Measurements from ENCODE around the gene TBX5.
A peak's percentile ranks its signal among the peaks of the same experiment; 100 is the strongest.
"Not testable (repeated sequence)": the region's sequence is repeated elsewhere in the genome, so short reads cannot be mapped to it uniquely, and the experiment has no call there.

The TBX5 gene

DNA sequence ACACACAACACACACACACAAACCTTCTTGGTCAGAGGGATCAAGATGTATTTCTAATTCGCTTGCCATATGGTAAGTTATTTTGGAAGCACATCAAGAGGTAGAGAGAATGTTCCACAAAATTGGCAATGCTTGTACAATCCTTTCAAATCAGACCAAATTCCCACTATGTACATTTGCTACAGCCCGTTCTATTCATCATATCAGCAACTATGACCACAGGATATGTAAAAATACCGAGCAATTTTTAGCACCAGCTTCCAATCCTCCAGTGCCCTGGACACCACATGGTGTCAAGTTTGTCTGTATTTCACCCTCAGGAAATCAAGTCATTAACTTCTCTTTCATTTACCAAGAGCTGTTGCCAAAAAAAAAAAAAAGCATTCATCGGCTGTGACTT, 21.2 kb downstream of the TBX5 start:
- no peak for DNase-seq (ENCODE audit: low spot score)

DNA sequence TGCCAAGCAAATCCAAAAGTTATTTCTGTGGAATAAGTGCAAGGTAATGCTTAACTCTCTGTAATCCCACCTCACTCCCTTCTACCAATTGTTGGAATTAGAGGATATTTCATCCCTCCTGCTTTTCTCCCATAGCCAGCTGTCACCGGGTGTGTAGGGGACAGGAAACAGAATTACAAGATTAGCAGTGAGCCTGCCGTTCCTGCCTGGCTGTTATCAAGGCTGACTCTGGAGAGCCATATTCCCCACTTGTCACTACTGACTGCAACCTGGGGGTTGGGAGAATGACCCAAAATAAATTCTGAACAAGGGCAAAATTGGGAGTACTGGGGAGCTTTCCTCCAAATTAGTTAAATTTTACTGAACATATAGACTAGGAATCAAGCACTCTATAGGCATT, 24.8 kb downstream of the TBX5 start:
- DNase-seq (ENCODE audit: low spot score) = no peak

DNA sequence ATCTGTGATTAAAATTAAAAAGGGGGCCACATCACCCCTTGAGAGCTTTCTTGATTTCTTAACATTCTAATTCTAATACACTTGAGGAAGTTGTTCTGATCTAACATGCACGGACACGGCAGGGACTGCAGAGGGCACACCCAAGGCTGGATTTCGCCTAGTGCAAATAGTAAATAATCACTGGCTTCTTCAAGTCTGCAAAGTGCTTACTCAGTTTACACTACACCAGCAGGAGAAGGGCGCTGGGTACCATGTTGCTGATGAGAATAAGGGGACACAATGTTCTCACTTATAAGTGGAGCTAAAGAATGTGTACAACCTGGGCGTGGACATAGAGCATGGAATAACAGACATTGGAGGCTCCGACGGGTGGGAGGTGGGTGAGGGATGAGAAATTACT, 34.2 kb downstream of the TBX5 start:
- DNase-seq (ENCODE audit: low spot score) = no peak

DNA sequence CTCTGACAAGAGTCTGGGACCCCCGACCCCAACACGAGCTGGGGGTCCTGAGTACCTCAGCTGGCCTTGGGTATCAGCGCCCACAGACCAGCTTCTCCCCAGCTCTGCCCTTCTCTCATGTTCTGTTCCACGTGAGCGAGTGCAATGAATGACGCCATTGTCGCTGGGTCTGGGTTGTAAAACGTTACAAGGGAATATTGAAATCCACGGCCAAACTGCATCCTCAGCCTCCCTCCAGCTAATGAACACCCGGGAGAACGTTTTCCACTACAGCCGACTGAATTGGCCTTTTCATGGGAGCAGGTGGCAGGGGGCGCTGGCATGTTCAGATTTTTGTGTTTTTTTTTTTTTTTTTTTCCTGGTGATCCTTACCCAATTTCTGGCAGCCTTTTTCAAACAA, 34.7 kb downstream of the TBX5 start:
- DNase-seq (ENCODE audit: low spot score) = no peak

DNA sequence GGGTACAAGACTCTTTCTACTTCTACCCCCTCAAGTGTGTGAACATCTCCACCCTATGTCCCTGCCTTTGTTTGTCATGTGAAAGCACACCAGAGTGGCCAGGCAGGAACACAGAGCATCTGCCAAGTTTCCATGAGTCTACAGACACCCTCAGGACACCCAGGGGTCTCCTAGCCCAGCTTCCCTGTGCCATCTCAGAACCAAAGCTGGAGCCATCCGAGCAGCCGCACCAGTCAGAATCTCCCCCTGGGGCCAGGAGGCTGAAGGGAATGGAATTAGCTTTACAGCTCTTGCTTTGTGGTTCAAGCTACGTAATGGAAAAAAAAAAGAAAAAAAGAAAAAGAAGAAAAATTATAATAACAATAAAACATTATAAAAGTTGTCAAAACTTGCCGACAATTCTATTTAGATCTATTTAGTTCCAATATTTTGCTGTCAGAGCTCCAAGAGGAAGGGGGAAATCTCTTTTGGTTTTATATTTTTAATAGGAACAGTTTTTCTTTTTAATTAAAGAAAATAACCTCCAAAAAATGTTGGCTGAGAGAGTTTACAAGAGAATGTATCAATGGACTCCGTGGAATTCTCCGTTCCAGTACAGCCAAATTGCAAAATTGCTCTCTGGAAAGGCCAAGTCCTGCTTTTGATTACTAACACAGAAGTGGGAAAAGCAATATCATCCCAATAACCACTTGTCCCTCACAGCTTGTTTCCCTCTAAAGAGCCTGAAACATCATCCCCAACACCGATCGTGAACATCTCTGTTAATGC, 37.1 kb downstream of the TBX5 start:
- DNase-seq (ENCODE audit: low spot score) = no peak

DNA sequence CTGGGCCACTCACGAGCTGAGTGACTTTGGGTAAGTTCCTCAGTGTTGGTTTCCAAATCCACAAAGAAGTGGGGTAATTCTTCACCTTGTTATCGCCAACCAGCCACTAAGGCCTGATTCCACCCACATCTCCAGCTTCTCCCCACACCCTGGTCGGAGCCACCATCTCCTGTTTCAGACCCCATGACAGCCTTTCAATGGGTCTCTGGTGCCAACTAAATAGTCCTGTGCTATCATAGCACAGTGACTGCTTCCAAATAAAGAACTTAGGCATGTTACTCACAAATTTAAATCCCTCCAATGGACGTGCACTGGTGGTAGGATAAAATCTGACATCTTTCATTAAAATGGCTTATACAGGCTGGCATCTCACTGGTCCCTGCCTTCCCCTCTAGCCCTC, 44.0 kb downstream of the TBX5 start:
- DNase-seq (ENCODE audit: low spot score) = no peak

DNA sequence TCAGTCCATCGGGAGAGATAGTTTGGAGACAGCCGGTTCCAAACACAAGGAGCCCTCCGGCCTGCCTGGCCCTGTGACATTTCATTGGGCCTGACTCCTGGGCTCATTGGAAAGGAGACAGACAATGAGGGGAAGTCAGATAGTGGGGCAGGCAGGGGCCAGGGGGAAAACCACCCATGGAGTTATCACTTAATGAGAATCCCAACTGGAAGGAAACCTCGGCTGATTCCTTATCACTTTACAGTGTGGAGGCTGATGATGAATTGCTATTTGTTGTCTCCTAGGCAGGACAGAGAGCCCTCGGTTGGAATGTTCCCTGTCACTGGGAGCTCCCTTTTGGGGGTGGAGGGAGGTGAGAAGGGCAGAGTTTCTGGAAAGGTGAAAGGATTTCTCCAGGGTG, 44.4 kb downstream of the TBX5 start:
- no peak for DNase-seq (ENCODE audit: low spot score)

DNA sequence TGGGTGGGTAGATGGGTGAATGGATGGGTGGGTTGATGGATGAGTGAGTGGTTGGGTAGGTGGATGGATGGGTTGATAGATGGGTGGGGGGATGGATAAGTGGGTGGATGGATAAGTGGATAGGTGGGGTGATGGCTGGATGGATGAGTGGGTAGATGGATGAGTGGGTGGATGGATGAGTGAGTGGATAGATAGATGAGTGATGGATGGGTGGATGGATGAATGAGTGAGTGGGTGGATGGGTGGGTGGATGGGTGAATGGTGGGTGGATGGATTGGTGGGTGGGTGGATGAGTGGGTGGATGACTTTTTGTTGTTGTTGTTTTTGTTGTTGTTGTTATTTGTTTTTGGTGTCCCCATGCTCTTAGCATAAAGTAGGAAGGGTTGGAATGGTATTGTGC, 45.5 kb downstream of the TBX5 start:
- no peak for DNase-seq (ENCODE audit: low spot score)

DNA sequence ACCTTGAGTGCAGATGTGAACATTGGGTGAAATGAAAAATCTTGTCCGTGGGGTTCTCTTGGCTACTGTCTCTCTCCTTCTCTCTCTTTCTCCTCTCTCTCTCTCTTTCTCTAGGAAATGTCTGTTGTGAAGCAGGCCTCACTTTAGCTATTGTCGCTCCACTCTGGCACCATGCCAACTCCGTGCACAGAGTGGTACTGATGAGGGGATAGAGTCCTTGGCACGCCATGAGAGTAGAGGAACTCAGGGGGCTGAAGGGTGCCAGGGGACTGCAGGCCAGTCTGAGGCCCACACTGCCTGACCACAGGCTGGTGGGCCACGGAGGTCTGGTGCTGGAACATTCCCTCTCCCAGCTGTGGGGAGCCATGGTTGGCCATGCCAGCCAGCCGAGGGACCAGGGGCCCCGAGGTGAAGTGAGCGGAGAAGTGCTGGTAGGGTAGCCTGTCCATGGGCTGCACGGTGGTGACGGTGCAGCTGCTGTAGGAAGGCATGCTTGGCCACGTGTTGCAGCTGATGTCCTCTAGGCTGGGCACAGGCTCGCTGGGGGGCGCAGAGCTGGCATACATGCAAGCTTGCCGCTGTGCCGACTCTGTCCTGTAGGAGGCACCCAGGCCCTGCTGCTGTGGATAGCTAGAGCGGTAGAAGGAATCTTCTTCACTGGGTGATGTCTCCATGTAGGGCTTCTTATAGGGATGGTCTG, 50.4 kb downstream of the TBX5 start:
- DNase-seq (ENCODE audit: low spot score) = no peak

DNA sequence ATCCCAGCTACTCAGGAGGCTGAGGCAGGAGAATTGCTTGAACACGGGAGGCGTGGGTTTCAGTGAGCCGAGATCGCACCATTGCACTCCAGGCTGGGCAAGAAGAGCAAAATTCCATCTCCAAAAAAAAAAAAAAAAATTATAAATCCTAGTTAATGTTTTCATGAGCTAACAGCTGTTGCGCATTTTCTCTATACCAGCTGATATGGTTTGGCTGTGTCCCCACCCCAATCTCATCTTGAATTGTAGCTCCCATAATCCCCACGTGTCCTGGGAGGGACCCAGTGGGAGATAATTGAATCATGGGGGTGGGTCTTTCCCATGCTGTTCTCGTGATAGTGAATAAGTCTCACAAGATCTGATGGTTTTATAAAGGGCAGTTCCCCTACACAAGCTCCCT, 56.7 kb downstream of the TBX5 start:
- DNase-seq (ENCODE audit: low spot score) = not testable (repeated sequence)

DNA sequence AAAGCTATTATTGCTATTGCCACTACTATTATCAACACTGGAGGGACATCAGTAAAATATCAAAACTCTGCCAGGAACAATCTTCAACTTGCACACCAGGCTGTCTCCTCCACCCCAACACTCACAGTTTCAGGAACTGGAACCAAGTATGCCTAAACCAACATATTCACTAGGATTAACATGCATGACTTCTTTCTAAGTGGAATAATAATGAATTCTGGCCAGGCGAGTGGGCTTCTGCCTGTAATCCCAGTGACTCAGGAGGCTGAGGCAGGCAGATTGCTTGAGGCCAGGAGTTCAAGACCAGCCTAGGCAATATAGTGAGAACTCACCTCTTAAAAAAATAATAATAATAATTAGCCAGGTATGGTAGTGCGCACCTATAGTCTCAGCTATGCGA, 58.1 kb downstream of the TBX5 start:
- no peak for DNase-seq (ENCODE audit: low spot score)

DNA sequence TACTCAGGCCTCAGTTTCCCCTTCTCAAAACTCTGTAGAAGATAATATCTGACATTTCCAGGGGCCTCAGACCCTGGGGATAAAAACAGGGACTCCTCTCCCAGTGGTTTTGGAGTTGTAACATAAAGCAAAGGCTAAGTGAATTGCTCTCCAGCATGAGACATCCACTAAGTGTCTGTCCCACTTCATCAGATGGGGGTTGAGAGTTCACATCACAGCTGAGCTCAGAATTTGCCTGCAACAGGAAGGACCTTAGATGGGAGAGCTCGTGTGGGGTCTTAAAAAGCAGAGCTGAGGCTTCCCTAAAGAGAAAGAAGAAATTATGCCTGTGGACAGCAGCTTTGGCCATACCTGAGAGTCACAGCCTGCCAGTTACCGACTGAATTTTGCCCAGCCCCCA, 61.1 kb downstream of the TBX5 start:
- DNase-seq (ENCODE audit: low spot score) = no peak

DNA sequence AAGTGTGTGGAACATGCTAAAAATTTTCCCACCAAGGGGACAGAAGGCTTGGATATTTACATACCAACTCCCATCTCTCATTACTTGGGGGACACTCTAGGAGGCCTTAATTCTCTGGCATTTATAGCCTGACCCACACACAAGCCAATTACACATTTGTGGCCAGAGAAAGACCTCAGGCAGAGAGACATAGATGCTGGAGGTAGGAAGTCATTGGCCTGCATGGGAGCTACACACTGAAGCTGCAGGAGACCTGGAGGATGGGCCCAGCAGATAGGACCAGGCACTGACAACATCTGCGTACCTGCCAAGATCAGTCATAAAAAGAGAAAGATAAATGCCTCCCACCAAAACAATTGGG, 61.7 kb downstream of the TBX5 start:
- DNase-seq (ENCODE audit: low spot score) = no peak

DNA sequence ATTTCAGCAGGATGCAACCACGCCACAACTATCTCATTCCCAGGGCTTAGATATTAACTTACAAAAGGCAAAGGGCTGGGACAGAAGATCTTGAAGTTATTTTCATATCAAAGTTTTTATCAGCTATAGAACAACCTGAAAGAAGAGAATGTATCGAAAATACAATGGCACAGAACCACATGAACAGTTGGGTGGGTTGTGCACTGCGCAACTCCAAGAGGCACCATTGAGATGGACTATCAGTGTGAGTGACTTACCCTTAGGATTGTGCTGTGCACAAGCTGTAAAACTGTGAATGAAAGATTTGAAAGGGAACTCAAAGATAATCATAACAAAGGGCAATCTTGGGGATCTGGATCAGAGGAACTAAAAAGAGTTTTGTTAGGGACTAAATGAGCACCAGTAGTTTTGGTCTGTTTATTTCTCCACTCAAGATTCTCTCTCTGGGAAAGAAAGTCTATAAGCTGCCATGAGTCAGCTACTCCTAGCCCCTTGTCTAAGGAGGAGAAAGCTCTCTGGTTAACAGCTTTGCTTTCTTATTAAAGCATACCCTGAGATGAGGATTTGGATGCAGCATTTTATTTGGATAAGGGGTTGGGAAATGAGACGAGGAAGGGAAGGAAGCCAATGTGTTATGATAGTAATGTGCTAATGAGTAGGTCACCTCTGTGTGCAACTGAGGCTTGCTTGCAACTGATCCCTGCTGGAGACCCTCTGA, 62.2 kb downstream of the TBX5 start:
- no peak for DNase-seq (ENCODE audit: low spot score)

DNA sequence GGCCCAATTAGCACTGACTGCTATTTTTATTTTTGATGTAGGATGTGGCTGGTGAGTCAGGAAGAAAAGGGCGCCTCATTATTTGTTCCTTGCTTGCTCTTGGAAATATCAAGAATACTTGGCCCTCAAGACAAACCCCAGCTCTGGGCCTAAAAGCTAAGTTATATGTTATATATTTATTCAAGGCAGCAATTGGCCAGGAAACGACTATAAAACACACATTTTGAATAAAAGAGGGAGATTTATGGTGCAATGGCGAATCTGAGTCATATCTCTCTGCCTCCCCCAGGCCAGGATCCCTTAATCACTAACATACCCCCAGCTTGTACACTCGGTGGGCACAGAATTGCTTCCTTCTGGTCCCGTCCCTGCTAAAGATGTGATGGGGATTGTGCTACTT, 63.3 kb downstream of the TBX5 start:
- DNase-seq (ENCODE audit: low spot score) = no peak

DNA sequence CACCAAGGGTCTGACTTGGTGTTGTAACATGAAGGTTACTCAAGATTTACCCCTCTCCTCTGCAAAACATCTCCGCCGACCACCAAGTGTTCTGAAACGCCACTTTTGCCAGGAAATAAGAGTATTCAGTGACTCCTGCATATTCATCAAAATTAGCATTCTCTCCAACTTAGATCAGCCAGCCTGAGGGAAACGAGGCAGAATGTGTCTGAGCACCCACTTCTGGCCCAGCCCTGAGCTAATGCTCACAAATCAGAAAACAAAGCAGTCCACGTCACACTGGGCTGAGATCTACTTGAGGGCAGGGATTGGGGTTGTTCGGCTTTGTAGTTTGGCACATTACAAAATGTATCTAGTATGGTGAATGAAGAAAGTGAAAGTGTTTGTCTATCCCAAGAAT, 64.3 kb downstream of the TBX5 start:
- no peak for DNase-seq (ENCODE audit: low spot score)

DNA sequence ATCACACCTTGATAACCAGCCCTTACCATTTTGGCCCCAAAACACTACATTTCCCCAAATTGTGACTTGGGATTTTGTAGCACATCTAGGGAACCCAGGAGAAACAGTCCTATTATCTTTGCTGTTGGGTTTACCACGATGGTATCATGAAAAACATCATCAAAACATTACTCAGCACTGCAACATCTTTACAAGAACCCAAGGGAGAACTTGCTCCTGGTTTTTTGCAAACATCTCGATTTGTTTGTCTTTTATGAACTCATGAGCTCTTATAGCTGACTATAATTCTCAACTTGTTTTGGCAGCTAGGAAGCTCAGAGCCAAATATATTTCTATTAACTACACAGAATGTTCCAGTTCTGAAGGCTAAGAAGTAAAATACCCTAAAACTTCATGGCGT, 65.7 kb downstream of the TBX5 start:
- no peak for DNase-seq (ENCODE audit: low spot score)

DNA sequence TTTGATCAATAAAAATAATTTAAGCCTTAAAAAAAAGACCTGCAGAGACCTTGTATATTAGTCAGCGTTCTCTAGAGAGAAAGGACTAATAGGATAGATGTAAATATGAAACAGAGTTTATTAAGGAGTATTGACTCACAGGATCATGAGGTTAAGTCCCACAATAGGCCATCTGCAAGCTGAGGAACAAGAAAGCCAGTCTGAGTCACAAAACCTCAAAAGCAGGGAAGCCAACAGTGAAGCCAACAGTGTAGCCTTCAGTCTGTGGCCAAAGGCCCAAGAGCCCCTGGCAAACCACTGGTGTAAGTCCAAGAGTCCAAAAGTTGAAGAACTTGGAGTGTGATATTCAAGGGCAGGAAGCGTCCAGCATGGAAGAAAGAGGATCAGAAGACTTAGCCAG, 66.3 kb downstream of the TBX5 start:
- DNase-seq (ENCODE audit: low spot score) = peak; percentile 10

DNA sequence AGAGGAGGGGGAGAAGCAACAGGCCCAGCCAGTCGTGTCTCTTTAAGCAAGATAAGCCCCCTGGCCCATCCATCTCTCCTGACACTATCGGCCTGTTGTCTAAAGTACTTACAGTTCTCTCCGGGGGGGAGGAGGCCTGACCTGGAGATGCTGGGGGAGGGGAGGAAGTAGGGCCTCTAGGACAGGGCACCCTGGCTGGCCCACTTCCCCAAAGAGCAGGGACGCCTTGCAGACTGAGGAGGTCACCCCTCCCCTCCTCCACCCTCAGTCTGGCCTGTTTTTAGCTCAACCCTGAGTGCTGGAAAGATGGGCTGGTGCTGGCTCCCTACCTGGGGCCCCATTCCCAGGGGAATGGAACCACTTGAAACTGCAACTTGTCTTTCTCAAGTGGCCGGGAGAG, 70.3 kb downstream of the TBX5 start:
- no peak for DNase-seq (ENCODE audit: low spot score)

DNA sequence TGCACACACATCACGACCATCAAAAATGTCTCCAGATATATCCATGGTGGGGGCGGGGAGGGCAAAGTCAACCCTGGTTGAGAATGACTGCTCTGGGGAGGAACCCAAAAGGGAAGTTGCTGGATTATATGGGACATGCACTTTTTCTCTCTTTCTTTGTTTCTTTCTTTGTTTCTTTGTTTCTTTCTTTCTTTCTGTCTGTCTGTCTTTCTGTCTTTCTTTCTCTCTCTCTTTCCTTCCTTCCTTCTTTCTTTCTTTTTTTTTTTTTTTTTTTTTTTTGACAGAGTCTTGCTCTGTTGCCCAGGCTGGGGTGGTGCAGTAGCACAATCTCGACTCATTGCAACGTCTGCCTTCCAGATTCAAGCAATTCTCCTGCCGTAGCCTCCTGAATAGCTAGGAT, 71.5 kb downstream of the TBX5 start:
- DNase-seq (ENCODE audit: low spot score) = no peak

DNA sequence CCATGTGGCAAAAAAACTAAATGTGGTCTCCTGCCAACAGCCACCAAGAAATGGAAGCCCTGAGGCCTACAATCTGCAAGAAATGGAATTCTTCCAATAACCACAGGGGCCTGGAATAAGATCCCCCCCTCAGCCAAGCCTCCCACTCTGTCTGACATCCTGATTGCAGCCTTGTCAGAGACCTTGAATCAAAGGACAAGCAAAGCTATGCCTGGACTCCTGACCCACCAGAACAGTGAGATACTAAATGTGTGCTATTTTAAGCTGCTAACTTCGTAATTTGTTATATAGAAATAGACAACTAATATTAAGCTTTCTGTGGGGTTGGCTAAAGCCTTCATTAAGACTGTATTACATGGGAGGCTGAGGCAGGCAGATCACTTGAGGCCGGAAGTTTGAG, 77.7 kb downstream of the TBX5 start:
- DNase-seq (ENCODE audit: low spot score) = no peak

DNA sequence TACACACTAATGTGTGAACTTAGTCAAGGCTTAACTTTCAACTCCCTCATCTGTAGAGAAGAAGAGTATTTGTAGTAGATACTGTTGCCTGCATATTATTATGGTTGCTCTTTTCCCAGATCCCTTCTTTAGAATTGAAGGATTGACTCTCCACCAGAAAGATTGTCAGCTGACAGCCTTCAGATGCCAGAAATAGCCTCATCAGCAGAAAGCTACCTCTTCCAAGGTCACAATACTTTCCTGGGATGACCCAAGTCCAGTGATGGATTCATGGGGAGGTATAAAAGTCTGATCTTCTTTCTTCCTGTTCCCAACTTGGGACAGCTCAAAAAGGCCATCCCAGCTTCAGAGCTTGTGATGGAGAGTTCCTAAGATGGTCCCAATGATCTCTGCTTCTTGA, 78.2 kb downstream of the TBX5 start:
- no peak for DNase-seq (ENCODE audit: low spot score)

DNA sequence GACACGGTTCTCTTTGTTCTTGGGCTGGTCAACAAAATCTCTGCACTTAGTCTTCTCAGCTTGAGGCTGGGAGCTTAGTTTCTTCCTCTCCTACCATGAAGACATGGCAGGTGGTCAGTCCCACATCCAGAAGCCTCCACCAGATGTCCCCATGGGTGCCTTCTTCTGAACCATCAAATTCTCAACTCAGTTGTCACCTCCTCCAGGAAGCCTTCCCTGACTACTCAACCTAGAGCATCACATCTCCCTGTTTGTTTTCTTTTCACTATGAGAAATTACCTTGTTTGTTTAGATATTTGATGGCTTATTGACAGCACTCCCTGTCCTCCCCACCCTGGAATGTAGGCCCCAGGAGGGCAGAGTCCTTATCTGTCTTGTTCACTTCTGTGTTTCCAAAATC, 84.4 kb downstream of the TBX5 start:
- no peak for DNase-seq (ENCODE audit: low spot score)

DNA sequence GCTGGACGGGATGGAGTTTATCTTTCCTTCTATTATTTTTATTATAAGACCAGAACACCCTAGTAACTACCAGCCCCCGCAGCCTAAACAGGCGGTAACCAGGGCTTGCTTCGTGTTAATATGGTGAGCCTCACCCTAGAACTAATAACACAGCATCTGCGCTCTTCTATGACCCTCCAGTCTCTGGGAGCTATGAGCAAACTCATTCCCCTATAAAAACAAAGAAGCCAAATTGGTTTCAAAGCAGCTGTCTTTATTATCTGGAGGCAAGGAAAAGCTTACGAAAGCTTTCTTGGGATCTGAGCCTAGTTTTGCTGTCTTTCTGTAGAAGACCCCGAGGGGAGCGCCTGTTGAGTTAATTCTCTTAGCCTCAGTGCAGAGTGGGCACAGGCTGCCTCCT, 85.0 kb downstream of the TBX5 start:
- DNase-seq (ENCODE audit: low spot score) = no peak

Data from AG08396 (cell line).